T-cell (primary cell): ENCODE measurements around the gene MCU. TPM values are rescaled to one million over a fixed set of nuclear protein-coding genes. Genes with fewer than 3 reads are reported as not detected.
"Not testable (repeated sequence)": the region's sequence is repeated elsewhere in the genome, so short reads cannot be mapped to it uniquely, and the experiment has no call there.

ENCODE experiments used
- ATAC-seq, 4 experiments: fragments of 200-7000 bp in 3 of 4; fragments of 150-1000 bp in 1 of 4; cut with Tn5 transposase; replicated peaks in 1 of 4; 1 replicate in 3 of 4; 2 replicates in 1 of 4; pipeline ENCODE4 v1.10.0; 2021; ENCODE audit warnings: moderate library complexity in 3 of 4, mild to moderate bottlenecking in 2 of 4, moderate number of reproducible peaks in 1 of 4
- CTCF ChIA-PET, 2 donors: fragments of 300-600 bp; sonication (Branson Sonifier 250); formaldehyde crosslinking; loops; one replicate each; lab custom pipeline; 2022; ENCODE audit warnings: antibody characterized with exemption in 2 of 2; lab: Charles Lee
- POLR2A ChIA-PET, 2 donors: fragments of 300-600 bp; sonication (Branson Sonifier 250); formaldehyde crosslinking; loops; one replicate each; lab custom pipeline; 2022; ENCODE audit warnings: antibody characterized with exemption in 2 of 2; lab: Charles Lee
- DNase-seq, 35 experiments: peaks; one replicate each; pipeline versions ENCODE4 v3.0.0 to v3.0.0-alpha.2; 2013 to 2023
- H3K27ac ChIP-seq: one replicate; pipeline ENCODE4 v1.5.1; 2013; ENCODE audit warnings: low read length
- H3K27me3 ChIP-seq, 2 experiments: replicated peaks in 1 of 2; 1 replicate in 1 of 2; 2 replicates in 1 of 2; pipeline versions ENCODE4 v1.6.1 to v1.7.0; 2013; ENCODE audit warnings: low read length in 1 of 2, mixed read lengths in 1 of 2; ENCODE audit not compliant: control insufficient read depth in 2 of 2, insufficient read depth in 2 of 2; ENCODE audit errors: extremely low read depth in 1 of 2
- H3K36me3 ChIP-seq, 2 donors: 1 replicate in 1 of 2; 2 replicates in 1 of 2; pipeline versions ENCODE4 v1.6.1 to v1.7.0; 2013; ENCODE audit warnings: low read length in 1 of 2; ENCODE audit not compliant: control insufficient read depth in 2 of 2, insufficient read depth in 1 of 2; ENCODE audit errors: extremely low read depth in 1 of 2
- H3K4me1 ChIP-seq, 2 experiments: 1 replicate in 1 of 2; 2 replicates in 1 of 2; pipeline versions ENCODE4 v1.6.1 to v1.7.0; 2013; ENCODE audit warnings: low read length in 2 of 2, mixed read lengths in 1 of 2; ENCODE audit not compliant: insufficient read depth in 2 of 2, control insufficient read depth in 1 of 2; ENCODE audit errors: extremely low read depth in 1 of 2
- H3K4me3 ChIP-seq, 2 donors: 1 replicate in 1 of 2; 2 replicates in 1 of 2; pipeline versions ENCODE4 v1.5.1 to v1.7.0; 2013; ENCODE audit warnings: mild to moderate bottlenecking in 2 of 2, low read length in 1 of 2, moderate library complexity in 1 of 2; ENCODE audit not compliant: control insufficient read depth in 1 of 2; ENCODE audit errors: extremely low read depth in 1 of 2
- H3K9me3 ChIP-seq: 2 replicates; pipeline ENCODE4 v1.7.0; 2013
- H3K27ac Mint-ChIP-seq, 2 donors: one replicate each; pipeline ENCODE4 v1.8.0; 2020 to 2021; ENCODE audit warnings: mild to moderate bottlenecking in 2 of 2, mixed read lengths in 2 of 2
- H3K27me3 Mint-ChIP-seq, 2 donors: one replicate each; pipeline ENCODE4 v1.8.0; 2021 to 2022; ENCODE audit warnings: mixed read lengths in 2 of 2
- H3K36me3 Mint-ChIP-seq: one replicate; pipeline ENCODE4 v1.8.0; 2021; ENCODE audit warnings: mixed read lengths
- H3K4me1 Mint-ChIP-seq, 3 donors: one replicate each; pipeline ENCODE4 v1.8.0; 2020 to 2022; ENCODE audit warnings: mixed read lengths in 3 of 3, mild to moderate bottlenecking in 1 of 3
- H3K4me3 Mint-ChIP-seq, 3 donors: one replicate each; pipeline ENCODE4 v1.8.0; 2020 to 2022; ENCODE audit warnings: mild to moderate bottlenecking in 3 of 3, mixed read lengths in 3 of 3, moderate library complexity in 3 of 3
- H3K9me3 Mint-ChIP-seq, 3 donors: one replicate each; pipeline ENCODE4 v1.8.0; 2020 to 2022; ENCODE audit warnings: mixed read lengths in 3 of 3
- WGBS: methylation state at CpG from one replicate; pipeline ENCODE4 v1.1.5; 2013; ENCODE audit warnings: missing lambda C conversion rate; ENCODE audit not compliant: insufficient coverage; 5-methylcytosine and 5-hydroxymethylcytosine counted together
- total RNA-seq, 35 experiments: library from RNA in 6 of 35; stranded (reverse) in 6 of 35; fragments of 120-200 nt in 1 of 35; gene quantifications; one replicate each; pipeline versions ENCODE4 v1.2.1 to v1.2.4 and lab custom pipeline; 2013 to 2026

The MCU gene
- total RNA-seq: 10 to 100 TPM; 10.1 to 13.6 (median 11.6) TPM
- total RNA-seq (2013): 11.2 TPM
- 5.8 to 19.3 (median 13.6) reads per million in 29 experiments for total RNA-seq (lab: John Stamatoyannopoulos, UW)

DNA sequence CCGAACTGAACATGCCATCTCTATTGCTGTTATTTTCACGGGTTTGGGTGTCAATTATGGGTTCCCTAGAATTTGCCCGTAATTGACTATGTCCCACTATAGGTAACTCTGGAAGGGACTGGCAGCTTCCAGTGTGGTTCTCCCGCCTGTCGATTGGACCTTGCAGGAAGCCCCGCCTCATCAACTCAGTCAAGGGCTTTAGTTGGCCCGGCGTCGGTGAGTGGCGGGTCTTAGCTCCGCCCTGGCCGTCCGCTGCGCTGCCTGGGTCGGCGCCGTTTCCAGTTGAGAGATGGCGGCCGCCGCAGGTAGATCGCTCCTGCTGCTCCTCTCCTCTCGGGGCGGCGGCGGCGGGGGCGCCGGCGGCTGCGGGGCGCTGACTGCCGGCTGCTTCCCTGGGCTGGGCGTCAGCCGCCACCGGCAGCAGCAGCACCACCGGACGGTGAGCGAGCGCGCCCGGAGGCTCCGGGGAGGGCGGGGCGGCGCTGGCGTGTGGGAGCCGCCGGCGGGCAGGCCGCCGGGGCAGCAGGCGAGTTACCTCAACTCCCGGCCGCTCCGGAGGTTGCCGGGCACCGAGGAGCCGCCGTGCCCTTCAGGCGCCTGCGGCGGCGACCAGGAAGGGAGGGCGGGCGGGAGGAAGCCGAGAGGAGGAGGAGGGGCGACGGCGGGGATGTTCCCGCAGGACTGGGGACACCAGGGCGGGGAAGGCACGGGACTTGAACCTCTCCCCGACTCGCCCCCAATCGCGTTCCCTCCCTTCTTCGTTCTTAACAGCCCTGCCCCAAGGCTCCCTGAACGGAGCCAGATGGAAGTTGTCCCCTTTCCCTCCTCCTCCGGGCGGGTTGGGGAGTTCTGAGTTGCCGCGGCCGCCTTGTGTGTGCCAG lies at the start of gene MCU:
TSS of gene MCU (plus strand) at position 281 of the 881 bp plus-strand sequence. CDS start at position 290, 9 bp downstream.
- Histone ChIP-seq H3K27ac (peak within 1 kb of the TSS; percentile 38), H3K27me3 (no peaks in the 10 kb centered on the region), H3K4me1 (peaks cover 8 to 14% of the 10 kb centered on the region in 2 experiments), H3K4me3 (peak within 1 kb of the TSS; percentile 85 to 89), H3K36me3 (no peaks in the 10 kb centered on the region), H3K9me3 (no peaks in the 10 kb centered on the region)
- peak; percentile 88 to 95 (median 91) for DNase-seq
- Mint-ChIP-seq H3K27ac (peak within 1 kb of the TSS; percentile 75 to 89), H3K36me3 (no peaks in the 10 kb centered on the region), H3K9me3 (no peaks in the 10 kb centered on the region), H3K4me3 (peak within 1 kb of the TSS; percentile 84 to 93 (median 87)), H3K4me1 (peaks cover 31 to 33% (median 32%) of the 10 kb centered on the region in 3 donors), H3K27me3 (peaks cover 0 to under 1% of the 10 kb centered on the region in 2 donors)
- under 1% methylated on average over 57 of the region's 83 CpGs for WGBS
- CTCF ChIA-PET: interaction anchor here (0.6 to 1.9 kb wide), 8 partner anchors 14 to 432 kb away, joined by 3 to 4 read pairs (median 3); no protein-coding TSS in a partner anchor
- peak; percentile 94 to 98 (median 96) for ATAC-seq
- POLR2A ChIA-PET: interaction anchor here (0.6 to 1.5 kb wide), 3 partner anchors 11 to 1302 kb away, joined by 3 to 5 read pairs (median 4); no protein-coding TSS in a partner anchor

- Histone ChIP-seq H3K36me3 (no peaks in the 10 kb centered on the region), H3K4me1 (no peaks in the 10 kb centered on the region), H3K9me3 (no peaks in the 10 kb centered on the region), H3K27me3 (no peaks in the 10 kb centered on the region), H3K27ac (no peak overlapping the region), H3K4me3 (no peak overlapping the region)
- no peak overlapping the region for H3K4me3 Mint-ChIP-seq
- ChIA-PET POLR2A (no interaction called here), CTCF (interaction anchor here (0.5 to 0.6 kb wide), 2 partner anchors 11 to 55 kb away, joined by 3 to 4 read pairs; no protein-coding TSS in a partner anchor)
- WGBS: 100% methylated on average over 2 of the region's 5 CpGs
- peaks cover 0 to 6% of the 10 kb centered on the region in 2 donors for H3K27me3 Mint-ChIP-seq
- no peaks in the 10 kb centered on the region for H3K4me1 Mint-ChIP-seq
- H3K9me3 Mint-ChIP-seq: no peaks in the 10 kb centered on the region
- no peaks in the 10 kb centered on the region for H3K36me3 Mint-ChIP-seq
- no peak for ATAC-seq
- no peak overlapping the region for H3K27ac Mint-ChIP-seq
- no peak for DNase-seq
These were observed 49.6 kb upstream of the MCU start for GRCh38 chr10:72642318-72642717.

DNA sequence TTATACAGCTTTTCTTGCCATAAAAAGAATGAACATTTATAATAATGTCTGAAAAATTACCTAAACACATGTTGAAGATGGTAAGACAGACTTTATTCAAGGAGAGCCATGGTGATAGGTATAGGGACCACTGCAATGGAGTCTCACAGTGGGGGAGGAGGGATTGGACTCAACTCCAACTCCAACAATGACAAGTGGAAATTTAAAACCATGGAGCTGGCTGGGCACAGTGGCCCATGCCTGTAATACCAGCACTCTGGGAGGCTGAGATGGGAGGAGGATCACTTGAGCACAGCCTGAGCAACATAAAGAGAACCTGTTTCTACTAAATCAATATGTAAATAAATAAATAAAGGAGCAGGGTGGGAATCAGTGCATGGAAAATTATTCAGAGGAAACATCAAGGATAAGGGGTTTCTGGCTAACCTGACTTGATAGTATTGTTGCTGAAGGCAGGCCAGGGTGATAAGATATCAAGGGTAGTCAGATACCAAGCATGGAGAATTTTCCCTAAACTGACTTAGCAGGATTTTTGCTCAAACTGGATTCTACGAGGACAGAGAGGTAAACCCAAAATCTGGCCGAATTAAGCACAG lies 46.6 kb upstream of the MCU start:
- CTCF ChIA-PET: no interaction called here
- no peaks in the 10 kb centered on the region for H3K27me3 ChIP-seq
- H3K36me3 ChIP-seq: no peaks in the 10 kb centered on the region
- Mint-ChIP-seq H3K27me3 (no peaks in the 10 kb centered on the region), H3K36me3 (no peaks in the 10 kb centered on the region), H3K27ac (no peak overlapping the region), H3K4me3 (no peak overlapping the region), H3K4me1 (no peaks in the 10 kb centered on the region), H3K9me3 (no peaks in the 10 kb centered on the region)
- ATAC-seq: no peak
- no peaks in the 10 kb centered on the region for H3K9me3 ChIP-seq
- H3K4me3 ChIP-seq: no peak overlapping the region
- H3K27ac ChIP-seq: no peak overlapping the region
- POLR2A ChIA-PET: interaction anchor here in 1 of 2 donors (0.7 kb wide), 1 partner anchor 79 kb away, joined by 3 read pairs; no protein-coding TSS in a partner anchor
- no peaks in the 10 kb centered on the region for H3K4me1 ChIP-seq
- no CpG with 5 or more reads among the region's 2 CpGs for WGBS
- no peak for DNase-seq

GRCh38 chr10:72646971-72647370 lies 45.0 kb upstream of the MCU start:
- H3K27me3 Mint-ChIP-seq, H3K9me3 ChIP-seq, H3K36me3 ChIP-seq, H3K27ac Mint-ChIP-seq, ATAC-seq, H3K4me1 Mint-ChIP-seq, H3K4me3 Mint-ChIP-seq, DNase-seq, CTCF ChIA-PET, H3K4me1 ChIP-seq, H3K36me3 Mint-ChIP-seq, H3K27ac ChIP-seq, H3K27me3 ChIP-seq, H3K9me3 Mint-ChIP-seq, H3K4me3 ChIP-seq, POLR2A ChIA-PET: not testable (repeated sequence)
- no CpG with 5 or more reads among the region's 3 CpGs for WGBS

DNA sequence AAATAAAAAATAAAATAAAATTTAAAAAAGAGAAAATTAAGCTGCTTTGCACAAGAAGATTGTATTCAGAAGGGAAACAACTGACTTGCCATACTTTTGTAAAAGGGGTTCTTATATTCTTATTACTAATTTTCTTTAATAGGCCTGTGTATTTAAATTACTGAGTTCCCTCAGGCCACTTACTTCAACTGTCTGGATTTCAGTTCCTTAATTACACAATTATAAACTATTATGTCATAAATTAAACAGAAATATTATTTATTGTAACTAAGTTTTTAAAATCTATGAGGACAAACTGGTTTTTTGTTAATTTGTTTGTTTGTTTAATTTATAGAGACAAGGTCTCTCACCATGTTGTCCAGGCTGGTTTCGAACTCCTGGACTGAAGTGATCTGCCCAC lies 43.6 kb upstream of the MCU start:
- H3K27me3 ChIP-seq: no peaks in the 10 kb centered on the region
- H3K36me3 Mint-ChIP-seq: no peaks in the 10 kb centered on the region
- H3K4me3 ChIP-seq: no peak overlapping the region
- H3K9me3 Mint-ChIP-seq: no peaks in the 10 kb centered on the region
- no peak for ATAC-seq
- no peak overlapping the region for H3K4me3 Mint-ChIP-seq
- no peak for DNase-seq
- ChIA-PET POLR2A (no interaction called here), CTCF (no interaction called here)
- H3K36me3 ChIP-seq: no peaks in the 10 kb centered on the region
- H3K9me3 ChIP-seq: no peaks in the 10 kb centered on the region
- no peaks in the 10 kb centered on the region for H3K27me3 Mint-ChIP-seq
- no peak overlapping the region for H3K27ac Mint-ChIP-seq
- WGBS: no CpG with 5 or more reads among the region's 1 CpG
- no peaks in the 10 kb centered on the region for H3K4me1 Mint-ChIP-seq
- no peaks in the 10 kb centered on the region for H3K4me1 ChIP-seq
- no peak overlapping the region for H3K27ac ChIP-seq

- Mint-ChIP-seq H3K27me3 (no peaks in the 10 kb centered on the region), H3K9me3 (no peaks in the 10 kb centered on the region), H3K4me1 (no peaks in the 10 kb centered on the region), H3K36me3 (no peaks in the 10 kb centered on the region), H3K27ac (no peak overlapping the region), H3K4me3 (no peak overlapping the region)
- no peak for DNase-seq
- ATAC-seq: no peak
- WGBS: no CpG with 5 or more reads among the region's 5 CpGs
- CTCF ChIA-PET: interaction anchor here in 1 of 2 donors (0.6 to 0.7 kb wide), 2 partner anchors 78 to 185 kb away, joined by 3 read pairs; no protein-coding TSS in a partner anchor
- no peak overlapping the region for H3K4me3 ChIP-seq
- H3K36me3 ChIP-seq: no peaks in the 10 kb centered on the region
- H3K9me3 ChIP-seq: no peaks in the 10 kb centered on the region
- H3K4me1 ChIP-seq: no peaks in the 10 kb centered on the region
- POLR2A ChIA-PET: no interaction called here
- H3K27ac ChIP-seq: no peak overlapping the region
- no peaks in the 10 kb centered on the region for H3K27me3 ChIP-seq
These were observed 42.7 kb upstream of the MCU start for GRCh38 chr10:72649291-72649690.
